Esophagus squamous epithelium (tissue), 5 donors: ENCODE data around the gene CHST6. TPM values are rescaled to one million over a fixed set of nuclear protein-coding genes. Genes with fewer than 3 reads are reported as not detected.
"Not testable (repeated sequence)": the region's sequence is repeated elsewhere in the genome, so short reads cannot be mapped to it uniquely, and the experiment has no call there.

Experiments
- DNase-seq: peaks from one replicate; lab custom pipeline; 2025; lab: John Stamatoyannopoulos, UW
- H3K27ac ChIP-seq, 4 donors: fragments of 200-600 bp; sonication (generic); one replicate each; pipeline ENCODE4 v1.5.1; 2016 to 2019; ENCODE audit warnings: mild to moderate bottlenecking in 1 of 4
- H3K27me3 ChIP-seq, 4 donors: fragments of 200-600 bp; sonication (generic); 1 replicate in 3 of 4; 2 replicates in 1 of 4; pipeline versions ENCODE4 v1.5.1 to v1.6.0; 2017 to 2021; ENCODE audit warnings: antibody characterized with exemption in 1 of 4
- H3K36me3 ChIP-seq, 3 donors: fragments of 200-600 bp; sonication (generic); one replicate each; pipeline ENCODE4 v1.5.1; 2016 to 2019
- H3K4me1 ChIP-seq, 3 donors: fragments of 200-600 bp; sonication (generic); one replicate each; pipeline ENCODE4 v1.5.1; 2017 to 2019
- H3K4me3 ChIP-seq, 4 donors: fragments of 200-600 bp; sonication (generic); 1 replicate in 3 of 4; 2 replicates in 1 of 4; pipeline ENCODE4 v1.5.1; 2016 to 2019; ENCODE audit warnings: mild to moderate bottlenecking in 2 of 4, moderate library complexity in 1 of 4
- H3K9me3 ChIP-seq, 3 donors: fragments of 200-600 bp; sonication (generic); one replicate each; pipeline ENCODE4 v1.5.1; 2016 to 2019
- POLR2A ChIP-seq, 4 donors: fragments of 450-650 bp; IDR thresholded peaks; one replicate each; pipeline ENCODE4 v1.6.1; 2017; ENCODE audit warnings: antibody characterized with exemption in 4 of 4, mild to moderate bottlenecking in 4 of 4, moderate library complexity in 3 of 4
- WGBS, 2 donors: methylation state at CpG; one replicate each; pipeline ENCODE4 v1.1.5; 2018; 5-methylcytosine and 5-hydroxymethylcytosine counted together
- intact Hi-C: fragments of 100-400 bp; cut with DNase I; formaldehyde crosslinking; loops from one replicate; pipeline ENCODE4 v1.15.0; 2022
- total RNA-seq, 4 donors: library from RNA; depleted of rRNA; stranded (reverse); fragments of >200 nt; gene quantifications; one replicate each; pipeline ENCODE4 v1.1.0, GENCODE V29; 2016
- TF ChIP-seq, protein P1 (sequence below), 6 experiments: fragments of 450-650 bp in 4 of 6; fragments of 200-600 bp in 2 of 6; sonication (generic) in 2 of 6; IDR thresholded peaks; one replicate each; pipeline ENCODE4 v1.5.1; 2016 to 2019; ENCODE audit warnings: antibody characterized with exemption in 6 of 6, mild to moderate bottlenecking in 4 of 6, moderate library complexity in 4 of 6
- donor health status: DM: yes; HTN: yes; CAD: no.

The CHST6 gene
- total RNA-seq, 4 donors from 2014 or later: 0.97 to 6.9 (median 4.2) TPM

DNA sequence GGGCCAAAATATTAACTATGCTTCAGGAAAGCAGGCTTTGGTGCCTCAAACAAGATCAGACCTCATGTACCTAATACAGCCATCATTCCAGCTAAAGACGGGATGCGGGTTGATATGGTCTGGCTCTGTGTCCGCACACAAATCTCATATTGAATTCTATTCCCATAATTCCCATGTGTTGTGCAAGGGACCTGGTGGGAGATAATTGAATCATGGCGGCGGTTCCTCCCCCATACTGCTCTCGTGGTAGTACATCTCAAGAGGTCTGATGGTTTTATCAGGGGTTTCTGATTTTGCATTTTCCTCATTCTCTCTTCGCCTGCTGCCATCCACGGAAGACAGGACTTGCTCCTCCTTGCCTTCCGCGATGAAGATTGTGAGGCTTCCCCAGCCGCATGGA lies 19.1 kb upstream of the CHST6 start:
- DNase-seq: no peak
- 99% methylated on average over 11 of the region's 11 CpGs for WGBS, 2 donors
- Histone ChIP-seq H3K4me3 (no peak overlapping the region), H3K27me3 (no peaks in the 10 kb centered on the region), H3K27ac (no peak overlapping the region), H3K36me3 (no peaks in the 10 kb centered on the region), H3K4me1 (peaks cover 0 to 16% (median 7%) of the 10 kb centered on the region in 3 donors), H3K9me3 (no peaks in the 10 kb centered on the region)
- TF ChIP-seq, protein P1, sequence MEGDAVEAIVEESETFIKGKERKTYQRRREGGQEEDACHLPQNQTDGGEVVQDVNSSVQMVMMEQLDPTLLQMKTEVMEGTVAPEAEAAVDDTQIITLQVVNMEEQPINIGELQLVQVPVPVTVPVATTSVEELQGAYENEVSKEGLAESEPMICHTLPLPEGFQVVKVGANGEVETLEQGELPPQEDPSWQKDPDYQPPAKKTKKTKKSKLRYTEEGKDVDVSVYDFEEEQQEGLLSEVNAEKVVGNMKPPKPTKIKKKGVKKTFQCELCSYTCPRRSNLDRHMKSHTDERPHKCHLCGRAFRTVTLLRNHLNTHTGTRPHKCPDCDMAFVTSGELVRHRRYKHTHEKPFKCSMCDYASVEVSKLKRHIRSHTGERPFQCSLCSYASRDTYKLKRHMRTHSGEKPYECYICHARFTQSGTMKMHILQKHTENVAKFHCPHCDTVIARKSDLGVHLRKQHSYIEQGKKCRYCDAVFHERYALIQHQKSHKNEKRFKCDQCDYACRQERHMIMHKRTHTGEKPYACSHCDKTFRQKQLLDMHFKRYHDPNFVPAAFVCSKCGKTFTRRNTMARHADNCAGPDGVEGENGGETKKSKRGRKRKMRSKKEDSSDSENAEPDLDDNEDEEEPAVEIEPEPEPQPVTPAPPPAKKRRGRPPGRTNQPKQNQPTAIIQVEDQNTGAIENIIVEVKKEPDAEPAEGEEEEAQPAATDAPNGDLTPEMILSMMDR (IDR thresholded peaks at IDR 0.05): no peak
- no peak for TF ChIP-seq POLR2A (IDR thresholded peaks at IDR 0.05)
- intact Hi-C loops: no loop called here

DNA sequence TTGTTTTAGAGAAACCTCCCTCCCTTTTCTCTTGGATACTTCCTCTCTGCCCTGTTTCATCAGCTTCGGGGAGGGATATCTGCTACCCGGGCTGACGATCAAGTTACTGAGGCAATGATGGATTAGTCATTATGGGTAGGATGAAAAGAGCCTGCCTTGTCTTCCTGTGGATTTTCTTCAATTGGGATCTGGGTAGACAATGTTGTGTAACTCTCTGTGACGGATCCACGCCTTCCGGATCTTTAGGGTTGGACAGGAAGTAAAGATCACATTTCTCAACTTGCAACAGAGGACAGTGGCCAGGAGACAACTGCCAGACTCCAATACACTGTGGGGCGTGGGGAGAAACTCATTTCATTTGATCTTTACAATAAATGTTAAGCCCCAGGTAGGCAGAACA lies 11.3 kb upstream of the CHST6 start:
- intact Hi-C loops: no loop called here
- no peak for DNase-seq

DNA sequence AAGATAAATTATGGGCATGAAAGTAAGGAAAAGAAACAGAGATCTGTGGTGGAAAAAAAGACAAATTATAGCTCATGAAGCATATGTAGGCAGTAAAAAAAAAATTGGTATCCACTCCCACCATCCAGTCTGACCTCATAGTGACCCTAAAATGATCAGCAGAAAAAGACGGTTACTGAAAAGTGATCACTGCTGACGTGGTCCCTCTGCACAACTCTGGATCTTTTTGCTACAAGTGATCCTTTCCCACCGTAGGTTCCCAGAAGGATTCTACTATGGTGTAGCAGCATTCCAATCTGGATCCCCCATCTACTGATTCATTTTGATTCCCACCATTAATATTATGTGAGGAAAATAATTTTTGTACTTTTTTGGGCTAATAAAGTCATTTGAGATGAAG lies 10.9 kb upstream of the CHST6 start:
- H3K27me3 ChIP-seq: no peaks in the 10 kb centered on the region
- DNase-seq: no peak
- intact Hi-C loops: no loop called here
- no peaks in the 10 kb centered on the region for H3K9me3 ChIP-seq
- H3K4me3 ChIP-seq: no peak overlapping the region
- peaks cover 0 to 14% (median 0%) of the 10 kb centered on the region in 3 donors for H3K4me1 ChIP-seq
- H3K36me3 ChIP-seq: no peaks in the 10 kb centered on the region
- H3K27ac ChIP-seq: peak overlapping the region in 2 of 4 donors; percentile 6 to 60
- no peak for TF ChIP-seq POLR2A (IDR thresholded peaks at IDR 0.05)
- TF ChIP-seq, protein P1 (IDR thresholded peaks at IDR 0.05): no peak
- WGBS, 2 donors: 70 to 78% methylated on average over 3 of the region's 3 CpGs

More for the DNA sequence above, 11.3 kb upstream of the CHST6 start:
- no peaks in the 10 kb centered on the region for H3K36me3 ChIP-seq
- peaks cover 0 to 14% (median 0%) of the 10 kb centered on the region in 3 donors for H3K4me1 ChIP-seq
- 16% methylated on average over 7 of the region's 7 CpGs for WGBS, 2 donors
- H3K27me3 ChIP-seq: no peaks in the 10 kb centered on the region
- no peaks in the 10 kb centered on the region for H3K9me3 ChIP-seq
- H3K4me3 ChIP-seq: no peak overlapping the region
- H3K27ac ChIP-seq: peak overlapping the region; percentile 4 to 65 (median 18)
- TF ChIP-seq POLR2A (IDR thresholded peaks at IDR 0.05): no peak

DNA sequence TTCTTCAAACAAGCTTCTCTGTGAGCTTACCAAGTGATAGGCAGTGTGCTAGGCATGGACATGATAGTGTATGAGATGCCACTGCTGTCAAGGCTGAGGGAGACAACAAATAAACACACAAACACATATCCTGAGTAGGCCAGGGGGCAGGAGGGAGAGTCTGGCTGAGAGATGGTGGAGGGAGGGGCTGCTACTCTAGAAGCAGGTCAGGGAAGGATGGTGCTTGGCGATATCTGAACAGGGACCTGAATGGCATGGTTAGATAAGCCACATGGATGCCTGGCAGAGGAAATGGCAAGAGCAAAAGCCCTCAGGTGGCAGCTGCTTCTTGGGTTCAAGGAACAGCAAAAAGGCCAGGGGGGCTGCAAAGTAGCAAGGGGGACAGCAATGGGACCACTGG lies 8.6 kb upstream of the CHST6 start:
- TF ChIP-seq, protein P1 (IDR thresholded peaks at IDR 0.05): no peak
- no peak for TF ChIP-seq POLR2A (IDR thresholded peaks at IDR 0.05)
- Histone ChIP-seq H3K4me3 (no peak overlapping the region), H3K36me3 (no peaks in the 10 kb centered on the region), H3K4me1 (peaks cover 0 to 14% (median 0%) of the 10 kb centered on the region in 3 donors), H3K9me3 (no peaks in the 10 kb centered on the region), H3K27ac (no peak overlapping the region), H3K27me3 (no peaks in the 10 kb centered on the region)
- intact Hi-C loops: no loop called here
- WGBS, 2 donors: 91 to 93% methylated on average over 1 of the region's 1 CpG
- DNase-seq: no peak

DNA sequence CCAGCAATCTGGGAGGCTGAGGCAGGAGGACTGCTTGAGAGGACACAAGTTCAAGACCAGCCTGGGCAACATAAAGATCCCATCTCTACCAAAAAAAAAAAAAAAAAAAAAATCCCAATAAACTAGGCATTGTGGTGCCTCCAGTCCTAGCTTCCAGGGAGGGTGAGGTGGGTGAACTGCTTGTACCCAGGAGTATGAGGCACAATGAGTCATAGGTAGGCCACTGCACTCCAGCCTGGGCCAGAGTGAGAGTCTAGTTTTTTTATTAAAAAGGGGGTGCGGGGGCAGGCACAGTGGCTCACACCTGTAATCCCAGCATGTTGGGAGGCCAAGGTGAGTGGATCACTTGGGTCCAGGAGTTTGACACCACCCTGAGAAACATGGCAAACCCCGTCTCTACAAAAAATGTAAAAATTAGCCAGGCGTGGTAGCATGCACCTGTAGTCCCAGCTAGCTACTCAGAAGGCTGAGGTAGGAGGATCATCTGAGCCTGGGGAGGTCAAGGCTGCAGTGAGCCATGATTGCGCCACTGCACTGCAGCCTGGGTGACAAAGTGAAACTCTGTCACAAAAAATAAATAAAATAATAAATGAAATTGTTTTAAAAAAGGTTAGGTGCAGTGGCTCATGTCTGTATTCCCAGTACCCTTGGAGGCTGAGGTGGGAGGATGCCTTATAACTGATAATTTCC lies 7.8 kb upstream of the CHST6 start:
- H3K36me3 ChIP-seq: no peaks in the 10 kb centered on the region
- intact Hi-C loops: no loop called here
- H3K27ac ChIP-seq: no peak overlapping the region
- DNase-seq: no peak
- H3K27me3 ChIP-seq: no peaks in the 10 kb centered on the region
- TF ChIP-seq, protein P1 (IDR thresholded peaks at IDR 0.05): no peak
- TF ChIP-seq POLR2A (IDR thresholded peaks at IDR 0.05): no peak
- H3K4me3 ChIP-seq: no peak overlapping the region
- 81 to 82% methylated on average over 4 of the region's 4 CpGs for WGBS, 2 donors
- no peaks in the 10 kb centered on the region for H3K9me3 ChIP-seq
- H3K4me1 ChIP-seq: peaks cover 0 to 14% (median 0%) of the 10 kb centered on the region in 3 donors

DNA sequence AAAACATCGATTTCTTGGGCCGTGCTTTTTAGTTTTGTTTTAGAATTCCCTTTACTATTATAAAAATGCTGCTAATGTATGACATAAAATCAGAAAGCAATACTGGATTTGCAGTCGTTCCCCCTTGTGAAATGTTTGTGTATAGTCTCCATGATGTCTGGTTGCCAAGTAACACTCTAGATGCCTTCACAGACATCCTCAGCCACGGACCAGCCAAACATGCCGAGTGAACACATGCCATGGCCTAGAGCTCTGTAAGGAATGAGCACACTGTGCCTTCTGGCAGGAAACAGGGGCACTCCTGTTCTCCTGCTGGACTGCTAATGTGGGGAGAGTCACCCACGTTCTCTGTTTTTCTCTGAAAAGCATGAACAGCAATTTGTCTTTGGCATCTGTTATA lies 6.6 kb upstream of the CHST6 start:
- H3K9me3 ChIP-seq, H3K36me3 ChIP-seq, H3K4me3 ChIP-seq, H3K4me1 ChIP-seq, intact Hi-C loops, H3K27me3 ChIP-seq, DNase-seq: not testable (repeated sequence)
- 28 to 34% methylated on average over 5 to 6 of the region's 6 CpGs for WGBS, 2 donors
- H3K27ac ChIP-seq: peak overlapping the region in 1 of 4 donors; percentile 19
